Jurkat, Clone E6-1 (cell line): ENCODE results near the gene CDK5RAP3. TPM values are rescaled to one million over a fixed set of nuclear protein-coding genes. Genes with fewer than 3 reads are reported as not detected.
"Not testable (repeated sequence)": the region's sequence is repeated elsewhere in the genome, so short reads cannot be mapped to it uniquely, and the experiment has no call there.

Source experiments
- DNase-seq: peaks from one replicate; pipeline ENCODE4 v3.0.0-alpha.2; 2011; ENCODE audit warnings: low read depth, low spot score
- H3K4me3 ChIP-seq: 2 replicates; pipeline ENCODE4 v1.5.1; 2011; ENCODE audit warnings: mild to moderate bottlenecking, low read length, control low read depth, moderate library complexity
- polyA plus RNA-seq: library from polyadenylated mRNA; unstranded; fragments of >200 nt; gene quantifications from one replicate; pipeline ENCODE4 v1.2.1, GENCODE V29; 2012; ENCODE audit warnings: missing spikeins; ENCODE audit not compliant: insufficient read length, insufficient read depth

Gene CDK5RAP3
- polyA plus RNA-seq, result 386 TPM

DNA sequence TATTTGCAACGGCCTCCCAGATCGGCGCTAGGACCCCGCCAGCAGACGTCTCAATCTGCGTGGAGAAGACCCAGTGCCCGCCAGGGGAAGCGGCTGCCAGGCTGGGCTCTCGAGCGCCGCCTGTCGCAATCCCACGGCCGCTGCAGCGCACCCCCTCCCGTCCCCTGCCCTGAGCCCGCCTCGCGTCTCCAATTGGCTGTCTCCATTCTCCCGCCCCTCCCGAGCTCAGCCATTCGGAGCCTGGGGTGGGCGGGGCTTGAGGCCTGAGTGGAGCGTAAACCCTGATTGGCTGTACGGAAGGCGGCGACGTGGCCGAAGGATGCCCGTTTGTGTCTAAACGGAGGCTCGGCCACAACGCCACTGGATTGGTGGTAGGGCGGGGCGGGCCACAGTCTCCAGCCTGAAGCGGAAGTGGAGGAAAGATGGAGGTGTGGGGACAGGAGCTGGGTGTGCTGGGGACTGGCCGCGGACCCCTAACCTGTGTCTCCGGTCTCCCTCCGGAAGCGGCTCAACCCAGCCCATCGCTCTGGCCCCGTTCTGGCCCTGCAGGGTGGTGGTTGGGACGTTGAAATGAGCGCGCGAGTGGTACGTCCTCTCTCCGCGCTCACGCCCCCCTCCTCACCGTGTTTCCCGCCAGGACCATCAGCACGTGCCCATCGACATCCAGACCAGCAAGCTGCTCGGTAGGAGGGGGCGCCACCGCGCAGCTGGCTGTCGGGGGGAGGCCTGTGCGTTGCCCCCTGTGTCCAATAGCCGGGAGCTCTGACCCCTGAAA lies at the start of gene CDK5RAP3:
Gene CDK5RAP3 (plus strand): TSS at position 389 of the 775 bp plus-strand sequence. CDS start 34 bp downstream, at position 423.
- H3K4me3 ChIP-seq, result peak within 1 kb of the TSS; percentile 89
- peak; percentile 99 for DNase-seq

GRCh38 chr17:47924785-47925677 lies 45.9 kb upstream of the CDK5RAP3 start:
- H3K4me3 ChIP-seq, result no peak overlapping the region
- DNase-seq, result no peak

- no peak for DNase-seq
- H3K4me3 ChIP-seq, result no peak overlapping the region
Observed at GRCh38 chr17:47925678-47925988, 45.3 kb upstream of the CDK5RAP3 start.

DNA sequence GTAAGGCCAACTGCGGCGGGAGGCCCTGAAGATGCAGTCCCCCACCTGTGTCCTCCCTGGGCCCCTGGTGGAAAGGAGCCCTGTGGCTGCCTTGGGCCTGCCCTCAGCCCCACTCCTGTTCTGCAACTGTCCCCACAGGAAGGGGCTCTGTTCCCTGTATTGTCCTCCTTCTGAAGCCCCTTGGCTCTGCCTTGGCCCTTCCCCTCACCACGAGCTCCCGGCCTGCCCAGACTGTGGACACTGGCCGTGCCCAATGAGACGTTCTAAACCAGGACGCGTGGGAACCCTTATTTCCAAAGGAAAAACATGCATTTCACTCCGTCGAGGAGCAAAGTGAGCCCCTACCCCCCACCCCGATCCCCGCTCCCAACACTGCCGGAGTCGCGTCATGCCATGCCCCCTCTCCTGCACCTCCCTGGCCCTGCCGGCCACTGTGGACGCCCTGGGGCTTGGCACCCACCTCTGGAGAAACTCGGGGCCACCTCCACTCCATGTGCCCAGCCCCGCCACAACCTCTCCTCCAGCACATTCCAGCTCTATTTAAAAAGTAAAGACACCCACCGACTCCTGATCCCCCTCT lies 43.0 kb upstream of the CDK5RAP3 start:
- no peak for DNase-seq
- H3K4me3 ChIP-seq, result no peak overlapping the region

DNA sequence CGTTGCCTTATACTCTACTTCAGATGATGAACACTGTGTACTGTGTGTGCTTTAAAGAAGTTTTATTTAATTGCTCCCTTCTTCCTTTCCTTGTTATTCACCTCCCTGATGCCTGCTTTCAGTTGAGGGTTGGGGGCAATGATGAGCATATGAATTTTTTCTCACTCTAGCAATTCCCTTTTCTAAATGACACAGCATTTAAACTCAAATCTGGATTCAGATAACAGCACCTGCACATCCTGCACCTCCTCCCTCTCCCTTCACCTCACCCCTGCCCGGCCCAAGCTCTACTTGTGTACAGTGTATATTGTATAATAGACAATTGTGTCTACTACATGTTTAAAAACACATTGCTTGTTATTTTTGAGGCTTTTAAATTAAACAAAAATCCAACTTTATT lies 42.5 kb upstream of the CDK5RAP3 start:
- no peak overlapping the region for H3K4me3 ChIP-seq
- no peak for DNase-seq

- no peak overlapping the region for H3K4me3 ChIP-seq
- DNase-seq, result no peak
Observed at GRCh38 chr17:47929218-47930000, 41.5 kb upstream of the CDK5RAP3 start.

- no peak for DNase-seq
- no peak overlapping the region for H3K4me3 ChIP-seq
Observed at GRCh38 chr17:47931848-47932247, 39.1 kb upstream of the CDK5RAP3 start.

DNA sequence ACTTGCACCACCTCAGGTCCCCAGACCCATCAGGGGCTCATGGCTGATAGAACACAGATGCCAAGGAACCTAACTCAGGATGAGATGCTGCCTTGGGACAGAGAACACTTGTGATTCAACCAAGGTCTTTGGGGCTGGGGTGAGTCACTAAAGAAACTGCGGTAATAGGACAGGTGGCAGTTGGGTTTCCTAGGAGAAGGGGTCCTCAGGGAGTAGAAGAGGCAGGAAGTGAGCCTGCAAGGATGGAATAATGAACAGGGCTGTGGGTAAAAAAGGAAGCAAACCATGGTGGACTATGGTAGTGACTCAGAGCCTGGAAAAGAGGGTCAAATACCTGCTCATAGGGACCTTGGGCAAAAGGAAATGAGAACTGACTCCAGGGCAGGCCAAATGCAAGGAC lies 36.1 kb upstream of the CDK5RAP3 start:
- DNase-seq, result no peak
- no peak overlapping the region for H3K4me3 ChIP-seq

GRCh38 chr17:47935468-47935867 lies 35.4 kb upstream of the CDK5RAP3 start:
- not testable (repeated sequence) for DNase-seq, H3K4me3 ChIP-seq

- no peak for DNase-seq
- no peak overlapping the region for H3K4me3 ChIP-seq
Observed at GRCh38 chr17:47935961-47936360, 35.0 kb upstream of the CDK5RAP3 start.

- no peak for DNase-seq
- no peak overlapping the region for H3K4me3 ChIP-seq
Observed at GRCh38 chr17:47937941-47938340, 33.0 kb upstream of the CDK5RAP3 start.

GRCh38 chr17:47941246-47942095 lies 29.4 kb upstream of the CDK5RAP3 start, which contains the start of gene PNPO:
Gene PNPO (plus strand): TSS chr17:47941571. CDS start chr17:47941676, 105 bp downstream.
- DNase-seq, result peak; percentile 99
- H3K4me3 ChIP-seq, result peak within 1 kb of the TSS; percentile 84

DNA sequence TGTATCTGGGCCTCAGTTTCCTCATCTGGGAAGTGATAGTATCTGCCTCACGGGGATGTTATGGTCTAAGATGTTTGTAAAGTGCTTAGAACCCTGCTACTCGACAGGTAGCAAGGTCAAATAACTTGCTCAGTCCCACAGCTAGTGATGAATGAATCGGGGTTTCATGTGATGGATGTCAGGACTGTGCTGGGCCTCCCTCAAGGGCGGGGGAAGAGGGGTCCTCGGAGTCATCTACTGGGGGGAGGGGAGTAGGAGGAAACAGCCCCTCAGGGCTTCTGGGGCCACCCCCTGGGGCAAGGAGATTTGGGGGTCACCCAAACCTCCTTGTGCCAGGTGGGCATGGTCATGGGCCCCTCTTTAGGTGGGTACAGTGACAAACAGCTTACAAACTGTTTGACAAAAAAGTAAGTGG lies 28.8 kb upstream of the CDK5RAP3 start:
- H3K4me3 ChIP-seq, result peak overlapping the region; percentile 84
- no peak for DNase-seq

GRCh38 chr17:47942568-47942967 lies 28.3 kb upstream of the CDK5RAP3 start:
- no peak for DNase-seq
- peak overlapping the region; percentile 84 for H3K4me3 ChIP-seq

- peak overlapping the region; percentile 53 for H3K4me3 ChIP-seq
- DNase-seq, result peak; percentile 82
Observed at GRCh38 chr17:47945080-47945479, 25.8 kb upstream of the CDK5RAP3 start.

- H3K4me3 ChIP-seq, result peak overlapping the region; percentile 53
- DNase-seq, result no peak
Observed at GRCh38 chr17:47945529-47946508, 25.1 kb upstream of the CDK5RAP3 start.

GRCh38 chr17:47946516-47946915 lies 24.4 kb upstream of the CDK5RAP3 start:
- no peak overlapping the region for H3K4me3 ChIP-seq
- no peak for DNase-seq
